D341Med (cell line): Measurements from ENCODE around the gene PRKCA.
"Not testable (repeated sequence)": the region's sequence is repeated elsewhere in the genome, so short reads cannot be mapped to it uniquely, and the experiment has no call there.

Experiments
- DNase-seq: peaks from one replicate; pipeline ENCODE4 v3.0.0; 2012; ENCODE audit warnings: low spot score

The PRKCA gene

GRCh38 chr17:66466106-66466820 is 163.8 kb downstream of the PRKCA start:
- DNase-seq, result no peak

GRCh38 chr17:66466840-66467367 is 164.5 kb downstream of the PRKCA start:
- no peak for DNase-seq

GRCh38 chr17:66467766-66468165 is 165.4 kb downstream of the PRKCA start:
- no peak for DNase-seq

- no peak for DNase-seq
Observed at GRCh38 chr17:66468241-66469087, 166.1 kb downstream of the PRKCA start.

GRCh38 chr17:66469088-66469442 is 166.7 kb downstream of the PRKCA start:
- DNase-seq, result no peak

GRCh38 chr17:66469461-66469860 is 167.0 kb downstream of the PRKCA start:
- DNase-seq, result no peak

GRCh38 chr17:66469890-66470289 is 167.5 kb downstream of the PRKCA start:
- DNase-seq, result no peak

GRCh38 chr17:66472123-66472522 is 169.7 kb downstream of the PRKCA start:
- no peak for DNase-seq

- no peak for DNase-seq
Observed at GRCh38 chr17:66474258-66474657, 171.8 kb downstream of the PRKCA start.

GRCh38 chr17:66474806-66475497 is 172.5 kb downstream of the PRKCA start:
- no peak for DNase-seq

GRCh38 chr17:66476014-66476413 is 173.6 kb downstream of the PRKCA start:
- DNase-seq, result no peak

- no peak for DNase-seq
Observed at GRCh38 chr17:66477615-66478283, 175.3 kb downstream of the PRKCA start.

- DNase-seq, result not testable (repeated sequence)
Observed at GRCh38 chr17:66479230-66479889, 176.9 kb downstream of the PRKCA start.

GRCh38 chr17:66480243-66480642 is 177.8 kb downstream of the PRKCA start:
- no peak for DNase-seq

- no peak for DNase-seq
Observed at GRCh38 chr17:66480802-66481201, 178.4 kb downstream of the PRKCA start.

GRCh38 chr17:66481271-66481670 is 178.9 kb downstream of the PRKCA start:
- no peak for DNase-seq

- DNase-seq, result no peak
Observed at GRCh38 chr17:66483906-66484305, 181.5 kb downstream of the PRKCA start.

- no peak for DNase-seq
Observed at GRCh38 chr17:66485309-66485947, 183.0 kb downstream of the PRKCA start.

GRCh38 chr17:66487121-66487520 is 184.7 kb downstream of the PRKCA start:
- DNase-seq, result no peak

- DNase-seq, result no peak
Observed at GRCh38 chr17:66487981-66488468, 185.6 kb downstream of the PRKCA start.

GRCh38 chr17:66488864-66489263 is 186.5 kb downstream of the PRKCA start:
- no peak for DNase-seq
